GM13976 (cell line): Measurements from ENCODE around the gene FDCSP.
"Not testable (repeated sequence)": the region's sequence is repeated elsewhere in the genome, so short reads cannot be mapped to it uniquely, and the experiment has no call there.

Experiments used
- DNase-seq: peaks from one replicate; pipeline ENCODE4 v3.0.0; 2012; ENCODE audit warnings: low spot score
- in situ Hi-C: fragments of 300-500 bp; cut with MboI; formaldehyde crosslinking; loops from one replicate; pipeline ENCODE4 v1.12.0; 2022; ENCODE audit warnings: low sequenced_read_pairs, mixed read lengths, inconsistent platforms; ENCODE audit not compliant: unreplicated experiment
- TF ChIP-seq, protein P1 (sequence below): IDR thresholded peaks from 2 replicates; pipeline ENCODE4 v1.5.1; 2012; ENCODE audit warnings: borderline replicate concordance, mild to moderate bottlenecking; ENCODE audit not compliant: insufficient read depth; ENCODE audit errors: extremely low read depth, missing control alignments, control extremely low read depth

The FDCSP gene

DNA sequence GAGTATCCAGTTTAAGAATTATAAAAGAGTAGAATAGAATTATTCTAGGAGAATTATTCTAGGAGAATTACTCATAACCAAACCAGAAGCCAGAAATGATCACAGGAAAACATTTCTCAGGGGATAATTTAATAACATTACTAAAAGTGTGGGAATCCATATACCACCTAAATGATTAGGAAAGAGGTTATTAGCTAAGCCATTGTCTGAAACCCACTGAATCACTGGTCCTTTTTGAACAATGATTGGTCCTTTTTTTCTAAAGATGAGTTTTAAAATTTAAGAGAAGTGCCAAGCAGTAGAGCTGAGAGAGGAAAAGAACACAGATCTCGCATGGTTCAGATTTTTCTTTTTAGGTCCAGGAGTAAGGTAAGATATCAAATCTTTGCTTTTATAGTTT, 30.5 kb upstream of the FDCSP start, which contains the start of gene ODAM:
TSS of gene ODAM (plus strand) at position 301 of the 400 bp plus-strand sequence. CDS start 819 bp downstream, outside the sequence.
- in situ Hi-C loops = loop anchor here (25.0 kb wide), 1 partner anchor 317 kb away; the partner anchor contains the start of gene AMTN
- DNase-seq = no peak
- TF ChIP-seq, protein P1, sequence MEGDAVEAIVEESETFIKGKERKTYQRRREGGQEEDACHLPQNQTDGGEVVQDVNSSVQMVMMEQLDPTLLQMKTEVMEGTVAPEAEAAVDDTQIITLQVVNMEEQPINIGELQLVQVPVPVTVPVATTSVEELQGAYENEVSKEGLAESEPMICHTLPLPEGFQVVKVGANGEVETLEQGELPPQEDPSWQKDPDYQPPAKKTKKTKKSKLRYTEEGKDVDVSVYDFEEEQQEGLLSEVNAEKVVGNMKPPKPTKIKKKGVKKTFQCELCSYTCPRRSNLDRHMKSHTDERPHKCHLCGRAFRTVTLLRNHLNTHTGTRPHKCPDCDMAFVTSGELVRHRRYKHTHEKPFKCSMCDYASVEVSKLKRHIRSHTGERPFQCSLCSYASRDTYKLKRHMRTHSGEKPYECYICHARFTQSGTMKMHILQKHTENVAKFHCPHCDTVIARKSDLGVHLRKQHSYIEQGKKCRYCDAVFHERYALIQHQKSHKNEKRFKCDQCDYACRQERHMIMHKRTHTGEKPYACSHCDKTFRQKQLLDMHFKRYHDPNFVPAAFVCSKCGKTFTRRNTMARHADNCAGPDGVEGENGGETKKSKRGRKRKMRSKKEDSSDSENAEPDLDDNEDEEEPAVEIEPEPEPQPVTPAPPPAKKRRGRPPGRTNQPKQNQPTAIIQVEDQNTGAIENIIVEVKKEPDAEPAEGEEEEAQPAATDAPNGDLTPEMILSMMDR = no peak

DNA sequence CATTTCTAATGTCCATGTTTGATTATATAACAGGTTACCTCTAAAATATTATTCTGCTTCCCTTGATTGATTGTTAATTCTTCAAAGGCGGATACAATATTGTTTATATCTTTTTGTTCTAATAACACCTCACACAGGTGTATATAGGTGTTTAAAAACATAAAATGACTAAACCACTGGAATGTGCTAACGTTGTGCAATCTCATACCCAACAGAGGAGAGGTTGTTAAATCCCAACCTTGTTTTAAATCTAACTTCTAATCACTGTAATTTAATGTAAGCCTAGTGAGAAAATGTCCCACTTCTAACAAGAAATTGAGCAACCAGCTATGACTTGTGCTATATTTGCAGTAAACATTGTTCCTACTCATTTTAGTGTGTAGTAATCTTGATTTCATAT, 29.1 kb upstream of the FDCSP start:
- TF ChIP-seq, protein P1 = no peak
- no peak for DNase-seq
- in situ Hi-C loops = loop anchor here (25.0 kb wide), 1 partner anchor 315 kb away; the partner anchor contains the start of gene AMTN

DNA sequence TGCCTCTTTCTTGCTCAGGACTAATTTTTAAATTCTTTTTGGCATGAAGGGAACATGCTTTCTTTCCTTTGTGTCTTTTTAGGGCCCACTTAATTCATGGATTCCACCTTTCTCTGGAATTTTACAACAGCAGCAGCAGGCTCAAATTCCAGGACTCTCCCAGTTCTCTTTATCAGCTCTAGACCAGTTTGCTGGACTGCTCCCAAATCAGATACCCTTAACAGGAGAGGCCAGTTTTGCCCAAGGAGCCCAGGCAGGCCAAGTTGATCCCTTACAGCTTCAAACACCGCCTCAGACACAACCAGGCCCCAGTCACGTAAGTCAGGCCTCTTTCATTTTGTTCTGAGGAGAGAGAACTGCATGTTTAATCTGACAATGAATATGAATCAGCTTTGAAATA, 28.1 kb upstream of the FDCSP start:
- in situ Hi-C loops = loop anchor here (25.0 kb wide), 1 partner anchor 314 kb away; the partner anchor contains the start of gene AMTN
- DNase-seq = no peak

DNA sequence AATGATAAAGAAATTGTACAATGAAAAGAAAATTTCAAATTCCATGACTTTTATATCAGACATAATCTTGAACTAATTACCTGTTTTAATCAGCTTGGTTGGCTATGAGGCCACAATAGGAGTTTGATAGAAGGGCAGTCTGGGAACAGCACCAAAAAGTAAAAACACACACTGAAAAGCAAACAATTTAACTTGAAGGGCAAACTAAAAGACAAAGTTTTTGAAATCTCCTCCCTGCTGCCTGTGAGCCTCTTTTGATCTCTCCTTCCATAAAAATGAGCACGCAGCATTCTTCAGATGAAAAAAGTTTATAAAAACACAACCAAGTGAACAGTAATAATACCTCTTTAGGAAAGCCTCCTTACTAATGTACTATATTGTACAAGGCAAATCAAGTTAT, 22.3 kb upstream of the FDCSP start:
- TF ChIP-seq, protein P1 = no peak
- DNase-seq = no peak
- in situ Hi-C loops = no loop called here

More for the DNA sequence above, 28.1 kb upstream of the FDCSP start:
- TF ChIP-seq, protein P1 = no peak

DNA sequence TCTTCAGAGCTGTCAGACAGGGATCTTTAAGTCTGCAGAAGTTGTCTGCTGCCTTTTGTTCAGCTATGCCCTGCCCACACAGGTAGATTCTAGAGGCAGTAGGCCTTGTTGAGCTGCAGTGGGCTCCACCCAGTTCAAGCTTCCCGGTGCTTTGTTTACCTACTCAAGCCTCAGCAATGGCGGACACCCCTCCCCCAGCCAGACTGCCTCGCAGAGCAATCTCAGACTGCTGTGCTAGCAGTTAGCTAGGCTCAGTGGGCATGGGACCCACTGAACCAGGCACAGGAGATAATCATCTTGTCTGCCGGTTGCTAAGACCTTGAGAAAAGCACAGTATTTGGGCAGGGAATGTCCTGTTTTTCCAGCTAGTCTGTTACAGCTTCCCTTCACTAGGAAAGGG, 13.2 kb upstream of the FDCSP start:
- DNase-seq, in situ Hi-C loops: not testable (repeated sequence)

DNA sequence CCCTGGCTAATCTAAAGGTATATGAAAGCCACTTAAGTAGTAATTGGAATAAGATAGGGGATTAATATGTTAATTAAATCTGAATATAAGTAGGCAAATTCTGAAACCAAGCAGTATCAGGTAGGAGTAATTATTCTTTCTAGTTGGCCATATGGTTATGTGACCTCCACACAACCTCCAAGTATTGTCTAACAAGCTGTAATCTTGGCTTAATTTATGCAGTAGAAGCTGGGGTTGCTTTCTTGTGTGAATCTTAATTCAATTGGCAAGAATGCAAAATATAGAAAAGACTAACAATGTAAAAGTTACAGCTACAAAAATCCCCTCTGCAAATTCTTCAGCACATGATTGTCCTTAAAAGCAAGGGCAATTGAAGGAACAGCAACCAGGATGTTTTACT, 9.8 kb upstream of the FDCSP start:
- DNase-seq, in situ Hi-C loops: not testable (repeated sequence)

DNA sequence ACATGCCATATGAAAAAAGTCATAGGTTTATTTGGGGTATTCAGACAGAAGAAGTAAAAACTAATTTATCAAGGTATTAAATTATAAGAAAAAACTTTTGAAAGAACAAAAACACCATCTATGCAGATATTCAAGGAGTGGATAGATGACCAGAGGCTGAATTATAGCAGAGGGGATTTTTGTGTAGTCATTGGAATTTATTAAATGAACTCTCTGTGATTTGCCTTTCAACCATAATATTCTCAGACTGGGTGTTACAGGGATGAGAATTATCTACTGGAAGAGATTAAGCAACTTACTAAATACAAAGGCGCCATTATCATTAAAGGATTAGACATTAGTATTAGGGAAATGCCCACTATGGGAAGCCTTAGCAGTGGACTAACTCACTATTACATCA, 9.4 kb upstream of the FDCSP start:
- in situ Hi-C loops, DNase-seq: not testable (repeated sequence)

DNA sequence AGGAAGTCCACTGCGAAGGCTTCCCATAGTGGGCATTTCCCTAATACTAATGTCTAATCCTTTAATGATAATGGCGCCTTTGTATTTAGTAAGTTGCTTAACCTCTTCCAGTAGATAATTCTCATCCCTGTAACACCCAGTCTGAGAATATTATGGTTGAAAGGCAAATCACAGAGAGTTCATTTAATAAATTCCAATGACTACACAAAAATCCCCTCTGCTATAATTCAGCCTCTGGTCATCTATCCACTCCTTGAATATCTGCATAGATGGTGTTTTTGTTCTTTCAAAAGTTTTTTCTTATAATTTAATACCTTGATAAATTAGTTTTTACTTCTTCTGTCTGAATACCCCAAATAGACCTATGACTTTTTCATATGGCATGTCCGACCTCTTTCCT, 4.5 kb upstream of the FDCSP start:
- DNase-seq, in situ Hi-C loops: not testable (repeated sequence)

DNA sequence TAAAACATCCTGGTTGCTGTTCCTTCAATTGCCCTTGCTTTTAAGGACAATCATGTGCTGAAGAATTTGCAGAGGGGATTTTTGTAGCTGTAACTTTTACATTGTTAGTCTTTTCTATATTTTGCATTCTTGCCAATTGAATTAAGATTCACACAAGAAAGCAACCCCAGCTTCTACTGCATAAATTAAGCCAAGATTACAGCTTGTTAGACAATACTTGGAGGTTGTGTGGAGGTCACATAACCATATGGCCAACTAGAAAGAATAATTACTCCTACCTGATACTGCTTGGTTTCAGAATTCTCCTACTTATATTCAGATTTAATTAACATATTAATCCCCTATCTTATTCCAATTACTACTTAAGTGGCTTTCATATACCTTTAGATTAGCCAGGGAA, 4.1 kb upstream of the FDCSP start:
- in situ Hi-C loops, DNase-seq: not testable (repeated sequence)
